ENCODE results near the gene CASP8AP2.

DNA sequence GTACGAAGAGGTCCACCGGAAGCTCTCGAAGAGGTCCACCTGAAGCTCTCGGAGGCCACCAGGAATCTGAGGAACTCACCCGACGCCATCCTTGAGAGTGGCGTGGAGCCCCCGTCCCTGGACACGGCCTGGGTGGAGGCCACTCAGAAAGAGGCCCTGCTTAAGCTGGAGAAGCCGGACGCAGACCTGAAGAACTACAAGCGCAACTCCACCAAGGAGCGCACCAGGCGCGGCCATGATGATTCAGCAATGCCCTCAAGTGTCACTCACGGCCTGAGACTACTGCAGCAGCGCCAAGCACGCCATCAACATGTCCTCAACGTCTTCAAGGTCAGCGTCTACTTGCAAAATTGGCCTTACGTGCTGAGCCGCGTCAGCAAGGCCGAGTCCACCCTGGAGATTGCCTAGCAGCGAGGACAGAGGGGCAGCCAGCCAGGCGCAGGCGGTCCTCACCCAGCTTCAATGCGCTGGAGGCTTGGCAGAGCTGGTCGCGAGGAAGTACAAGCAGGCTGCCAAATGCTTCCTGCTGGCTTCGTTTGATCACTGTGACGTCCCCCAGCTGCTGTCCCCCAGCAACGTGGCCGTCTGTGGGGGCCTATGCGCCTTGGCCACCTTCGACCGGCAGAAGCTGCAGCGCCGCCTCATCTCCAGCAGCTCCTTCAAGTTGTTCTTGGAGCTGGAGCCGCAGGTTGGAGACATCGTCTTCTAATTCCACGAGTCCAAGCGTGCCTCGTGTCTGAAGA lies 56.9 kb downstream of the CASP8AP2 start:
- TF ChIP-seq CTCF (IDR thresholded peaks at IDR 0.05) = no peak
- TF ChIP-seq POLR2A (IDR thresholded peaks at IDR 0.05) = no peak
- TF ChIP-seq EP300 (IDR thresholded peaks at IDR 0.05) = no peak
